Tibial artery (tissue), 4 donors: ENCODE results near the gene CFAP43.

Experiments
- DNase-seq, 2 donors: peaks; one replicate each; pipeline ENCODE4 v3.0.0-alpha.2; 2019
- H3K27ac ChIP-seq, 2 donors: fragments of 200-600 bp; sonication (generic) in 1 of 2; 1 replicate in 1 of 2; 2 replicates in 1 of 2; pipeline ENCODE4 v1.5.1; 2018 to 2019; ENCODE audit warnings: mild to moderate bottlenecking in 1 of 2
- H3K27me3 ChIP-seq, 2 donors: fragments of 200-600 bp; sonication (generic) in 1 of 2; one replicate each; pipeline versions ENCODE4 v1.5.1 to v1.6.0; 2016 to 2019
- H3K36me3 ChIP-seq, 3 donors: fragments of 200-600 bp; sonication (generic) in 2 of 3; one replicate each; pipeline ENCODE4 v1.5.1; 2016 to 2019; ENCODE audit warnings: mild to moderate bottlenecking in 2 of 3
- H3K4me1 ChIP-seq, 4 donors: fragments of 200-600 bp; sonication (generic) in 2 of 4; 1 replicate in 3 of 4; 2 replicates in 1 of 4; pipeline ENCODE4 v1.5.1; 2016 to 2019
- H3K4me3 ChIP-seq, 2 donors: fragments of 200-600 bp; sonication (generic) in 1 of 2; 1 replicate in 1 of 2; 2 replicates in 1 of 2; pipeline ENCODE4 v1.5.1; 2018 to 2019; ENCODE audit warnings: mild to moderate bottlenecking in 2 of 2
- H3K9me3 ChIP-seq, 3 donors: fragments of 200-600 bp; sonication (generic) in 1 of 3; one replicate each; pipeline ENCODE4 v1.5.1; 2016 to 2019
- CTCF ChIP-seq, 2 experiments: fragments of 200-600 bp in 1 of 2; fragments of 450-650 bp in 1 of 2; IDR thresholded peaks; one replicate each; pipeline ENCODE4 v1.5.1; 2017 to 2019; ENCODE audit warnings: antibody characterized with exemption in 2 of 2, mild to moderate bottlenecking in 1 of 2, moderate library complexity in 1 of 2
- intact Hi-C: fragments of 100-400 bp; cut with DNase I; formaldehyde crosslinking; loops from one replicate; pipeline ENCODE4 v1.15.0; 2023; ENCODE audit warnings: low total_unique reads

The CFAP43 gene

GRCh38 chr10:104104926-104105325 is 127.2 kb downstream of the CFAP43 start:
- TF ChIP-seq CTCF (IDR thresholded peaks at IDR 0.05) = no peak
- DNase-seq = no peak
- intact Hi-C loops = no loop called here

GRCh38 chr10:104104418-104104817 is 127.7 kb downstream of the CFAP43 start:
- Histone ChIP-seq H3K9me3 (no peaks in the 10 kb centered on the region), H3K4me1 (peaks cover 0 to 17% (median 0%) of the 10 kb centered on the region in 4 donors), H3K27ac (no peak overlapping the region), H3K27me3 (no peaks in the 10 kb centered on the region), H3K36me3 (no peaks in the 10 kb centered on the region), H3K4me3 (no peak overlapping the region)
- TF ChIP-seq CTCF (IDR thresholded peaks at IDR 0.05) = no peak
- DNase-seq = no peak
- intact Hi-C loops = no loop called here

More at GRCh38 chr10:104104926-104105325, 127.2 kb downstream of the CFAP43 start:
- peaks cover 0 to 16% (median 0%) of the 10 kb centered on the region in 4 donors for H3K4me1 ChIP-seq
- H3K4me3 ChIP-seq = no peak overlapping the region
- H3K27ac ChIP-seq = no peak overlapping the region
- no peaks in the 10 kb centered on the region for H3K27me3 ChIP-seq
- H3K9me3 ChIP-seq = no peaks in the 10 kb centered on the region
- no peaks in the 10 kb centered on the region for H3K36me3 ChIP-seq

GRCh38 chr10:104103956-104104355 is 128.2 kb downstream of the CFAP43 start:
- H3K36me3 ChIP-seq = no peaks in the 10 kb centered on the region
- intact Hi-C loops = no loop called here
- DNase-seq = no peak
- no peaks in the 10 kb centered on the region for H3K9me3 ChIP-seq
- no peaks in the 10 kb centered on the region for H3K27me3 ChIP-seq
- no peak for TF ChIP-seq CTCF (IDR thresholded peaks at IDR 0.05)
- peaks cover 0 to 17% (median 0%) of the 10 kb centered on the region in 4 donors for H3K4me1 ChIP-seq
- no peak overlapping the region for H3K27ac ChIP-seq
- H3K4me3 ChIP-seq = no peak overlapping the region

- H3K27me3 ChIP-seq = no peaks in the 10 kb centered on the region
- H3K9me3 ChIP-seq = no peaks in the 10 kb centered on the region
- TF ChIP-seq CTCF (IDR thresholded peaks at IDR 0.05) = no peak
- H3K36me3 ChIP-seq = no peaks in the 10 kb centered on the region
- no peak for DNase-seq
- intact Hi-C loops = no loop called here
- peak overlapping the region in 1 of 2 donors; percentile 40 for H3K27ac ChIP-seq
- peaks cover 0 to 17% (median 0%) of the 10 kb centered on the region in 4 donors for H3K4me1 ChIP-seq
- no peak overlapping the region for H3K4me3 ChIP-seq
Measured at GRCh38 chr10:104101902-104102301, 130.3 kb downstream of the CFAP43 start.

- intact Hi-C loops = no loop called here
- H3K27me3 ChIP-seq = no peaks in the 10 kb centered on the region
- H3K4me3 ChIP-seq = no peak overlapping the region
- H3K27ac ChIP-seq = peak overlapping the region in 1 of 2 donors; percentile 40
- no peak for TF ChIP-seq CTCF (IDR thresholded peaks at IDR 0.05)
- no peaks in the 10 kb centered on the region for H3K36me3 ChIP-seq
- H3K4me1 ChIP-seq = peaks cover 0 to 17% (median 0%) of the 10 kb centered on the region in 4 donors
- DNase-seq = no peak
- no peaks in the 10 kb centered on the region for H3K9me3 ChIP-seq
Measured at GRCh38 chr10:104100795-104101194, 131.4 kb downstream of the CFAP43 start.

- TF ChIP-seq CTCF (IDR thresholded peaks at IDR 0.05) = no peak
- no peak for DNase-seq
- H3K36me3 ChIP-seq = no peaks in the 10 kb centered on the region
- H3K27ac ChIP-seq = no peak overlapping the region
- no peak overlapping the region for H3K4me3 ChIP-seq
- H3K4me1 ChIP-seq = peaks cover 0 to 17% (median 0%) of the 10 kb centered on the region in 4 donors
- H3K27me3 ChIP-seq = no peaks in the 10 kb centered on the region
- intact Hi-C loops = no loop called here
- H3K9me3 ChIP-seq = no peaks in the 10 kb centered on the region
Measured at GRCh38 chr10:104099941-104100340, 132.2 kb downstream of the CFAP43 start.
